LoVo (cell line): Measurements from ENCODE around the gene LAMA2.

Experiments
- DNase-seq: peaks from one replicate; pipeline ENCODE4 v3.0.0-alpha.2; 2016; ENCODE audit warnings: low spot score

Gene LAMA2

DNA sequence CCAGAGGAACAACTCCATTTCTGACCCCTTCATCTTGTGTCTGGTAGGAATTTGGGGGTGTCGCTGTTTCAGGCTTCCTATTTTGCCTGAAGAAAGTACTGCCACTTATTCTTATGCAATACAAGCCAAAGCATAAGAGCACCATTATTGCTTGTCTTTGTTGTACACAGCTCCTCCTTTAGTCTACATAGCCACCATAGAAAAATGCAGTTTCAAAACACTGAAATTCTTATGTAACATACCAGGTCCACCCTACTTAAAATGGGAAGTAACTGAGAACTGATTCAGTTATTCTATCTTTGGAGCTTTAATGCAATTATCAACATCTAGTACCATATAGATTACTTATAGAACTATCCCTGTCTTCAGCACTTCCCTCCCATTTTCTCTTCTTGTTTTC lies 571.5 kb downstream of the LAMA2 start:
- no peak for DNase-seq

DNA sequence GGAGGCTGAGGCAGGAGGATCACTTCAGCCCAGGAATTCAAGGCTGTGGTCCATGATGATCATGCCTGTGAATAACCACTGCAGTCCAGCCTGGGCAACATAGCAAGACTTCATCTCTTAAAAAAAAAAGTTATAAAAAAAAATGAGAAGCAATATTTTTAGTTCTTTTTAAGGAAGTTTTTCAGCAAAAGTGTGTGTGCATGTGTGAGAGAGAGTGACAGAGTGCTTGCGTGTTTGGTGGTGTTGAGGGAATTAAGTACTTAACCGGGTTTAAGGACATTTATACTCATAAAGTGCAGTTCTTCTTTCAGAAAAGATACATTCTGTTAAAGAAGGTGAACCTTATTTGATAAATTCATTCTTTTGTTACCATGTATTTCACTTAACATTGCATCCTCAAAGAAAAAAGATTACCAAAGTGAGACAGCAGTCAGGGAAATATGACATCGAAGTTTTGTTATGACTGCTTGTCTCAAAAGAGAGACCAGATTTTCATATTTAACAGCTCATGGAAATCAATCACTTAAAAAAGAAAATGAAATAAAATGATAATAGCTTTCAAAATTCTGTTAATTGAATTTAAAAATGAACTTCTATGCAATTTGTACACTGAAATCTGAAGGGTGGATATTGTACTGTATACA lies 572.3 kb downstream of the LAMA2 start:
- DNase-seq: no peak

GRCh38 chr6:129460221-129460620 lies 577.3 kb downstream of the LAMA2 start:
- no peak for DNase-seq

DNA sequence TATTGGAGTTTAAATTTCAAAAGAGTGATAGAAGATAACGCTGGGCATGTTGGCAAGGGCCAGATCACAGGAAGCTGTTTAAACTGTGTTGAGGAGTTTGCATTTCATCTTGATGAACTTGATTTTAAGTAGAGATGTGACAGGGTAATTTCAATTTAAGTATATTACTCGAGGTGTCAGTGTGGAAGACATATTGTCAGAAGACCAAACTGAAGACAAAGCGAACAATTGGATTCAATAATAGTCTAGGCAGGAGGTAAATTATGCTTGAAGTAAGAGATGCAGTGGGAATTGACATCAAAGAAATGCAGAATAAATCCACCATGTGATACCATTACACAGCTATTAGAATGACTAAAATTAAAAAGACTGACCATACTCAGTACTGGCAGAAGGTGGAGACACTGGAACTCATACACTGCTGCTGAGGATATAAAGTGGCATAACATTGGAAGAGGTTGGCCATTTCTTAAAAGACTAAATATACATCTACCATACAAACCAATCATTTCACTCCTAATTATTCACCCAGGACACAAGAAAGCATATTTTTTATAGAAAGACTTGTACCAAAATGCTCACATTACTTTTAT lies 586.2 kb downstream of the LAMA2 start:
- no peak for DNase-seq

GRCh38 chr6:129472239-129472638 lies 589.3 kb downstream of the LAMA2 start:
- DNase-seq: no peak

DNA sequence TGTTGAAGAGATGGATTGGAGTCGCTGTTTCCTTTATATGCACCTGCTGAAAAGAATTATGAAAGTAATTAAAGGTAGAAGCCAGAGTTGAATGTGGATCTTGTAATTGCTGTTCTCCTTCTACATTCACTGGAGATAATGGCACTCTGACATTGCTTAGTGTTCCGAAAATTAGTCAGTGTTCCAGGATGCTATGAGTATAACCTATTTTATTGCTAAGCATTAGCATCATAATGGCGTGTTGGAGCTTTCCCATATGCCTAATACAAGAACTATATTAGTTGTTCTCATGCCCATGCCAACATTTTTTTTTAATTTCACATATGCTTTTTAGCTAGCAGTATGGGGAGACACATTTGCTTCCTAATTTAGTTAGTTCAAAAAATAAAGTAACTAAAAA lies 590.6 kb downstream of the LAMA2 start:
- DNase-seq: no peak

DNA sequence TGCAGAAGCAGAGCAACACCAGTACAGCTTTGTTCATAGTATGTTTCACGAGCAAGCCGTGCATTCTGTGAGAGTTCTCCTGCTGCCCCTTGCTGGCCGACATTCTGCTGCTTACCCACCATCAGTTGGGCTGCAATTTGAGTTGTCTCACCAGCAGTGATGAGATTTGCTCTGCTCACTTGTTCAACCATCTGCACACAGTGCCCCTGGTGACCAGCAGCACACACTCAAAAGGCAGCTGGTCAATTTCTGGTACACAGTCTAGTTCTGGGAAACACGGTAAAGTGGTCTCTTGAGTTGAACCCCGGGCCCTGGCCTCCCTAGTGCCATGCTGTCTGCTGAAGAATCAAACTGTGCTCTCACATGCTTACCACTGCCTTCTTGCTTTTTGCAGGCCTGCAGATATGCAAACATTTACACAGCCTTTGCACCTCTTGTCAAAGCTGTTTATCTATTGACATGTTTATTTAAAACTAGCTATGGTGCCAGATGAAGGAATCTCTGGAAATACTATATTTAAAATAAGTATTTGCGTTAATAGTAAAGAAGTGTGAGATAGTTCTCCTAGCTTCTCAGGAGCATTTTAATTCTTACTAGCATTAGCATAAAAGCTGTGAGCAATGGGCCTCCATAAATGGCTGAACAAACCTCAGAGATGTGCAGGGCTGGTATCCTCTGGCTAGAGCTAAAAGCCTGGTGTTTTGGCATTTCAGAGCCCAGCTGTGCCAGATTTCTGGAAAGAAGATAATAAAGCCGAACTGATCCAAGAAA lies 592.7 kb downstream of the LAMA2 start:
- DNase-seq: no peak

GRCh38 chr6:129476248-129476564 lies 593.3 kb downstream of the LAMA2 start:
- no peak for DNase-seq

DNA sequence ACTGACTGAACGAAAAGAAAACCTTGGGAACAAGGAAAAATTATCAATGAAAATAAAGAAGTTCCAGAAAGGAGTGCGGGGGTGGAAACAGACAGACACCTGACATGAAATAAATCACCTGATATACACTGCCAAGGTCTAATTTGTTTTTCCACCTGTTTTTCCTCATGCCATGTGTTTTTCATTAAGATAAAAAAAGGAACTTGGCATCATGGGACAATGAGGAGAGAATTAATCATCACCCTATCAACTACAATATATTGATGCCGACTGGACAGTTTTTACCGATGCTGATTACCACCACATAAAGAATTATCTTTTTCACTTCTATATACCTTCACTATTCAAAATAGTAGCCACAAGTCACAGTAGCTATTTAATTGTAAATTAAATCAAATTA lies 593.9 kb downstream of the LAMA2 start:
- no peak for DNase-seq

- no peak for DNase-seq
Measured at GRCh38 chr6:129478379-129478778, 595.4 kb downstream of the LAMA2 start.

DNA sequence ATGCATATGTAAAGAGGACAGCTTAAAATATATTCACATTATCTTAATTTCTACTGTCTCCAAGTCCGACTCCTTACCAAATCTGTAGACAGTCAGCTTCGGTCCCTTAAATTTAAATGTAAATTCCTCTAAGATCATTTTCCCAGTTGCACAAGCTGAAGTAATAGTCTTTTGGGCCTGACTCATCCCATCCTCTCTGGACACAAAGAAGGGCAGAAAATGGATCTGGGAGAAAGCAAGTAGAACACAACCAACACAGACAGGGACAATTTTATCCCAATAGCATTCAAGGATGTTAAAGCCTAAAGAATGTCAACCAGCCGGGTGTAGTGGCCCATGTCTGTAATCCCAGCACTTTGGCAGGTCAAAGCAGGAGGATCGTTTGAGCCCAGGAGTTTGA lies 598.8 kb downstream of the LAMA2 start:
- DNase-seq: no peak

GRCh38 chr6:129485746-129486145 lies 602.8 kb downstream of the LAMA2 start:
- DNase-seq: no peak

DNA sequence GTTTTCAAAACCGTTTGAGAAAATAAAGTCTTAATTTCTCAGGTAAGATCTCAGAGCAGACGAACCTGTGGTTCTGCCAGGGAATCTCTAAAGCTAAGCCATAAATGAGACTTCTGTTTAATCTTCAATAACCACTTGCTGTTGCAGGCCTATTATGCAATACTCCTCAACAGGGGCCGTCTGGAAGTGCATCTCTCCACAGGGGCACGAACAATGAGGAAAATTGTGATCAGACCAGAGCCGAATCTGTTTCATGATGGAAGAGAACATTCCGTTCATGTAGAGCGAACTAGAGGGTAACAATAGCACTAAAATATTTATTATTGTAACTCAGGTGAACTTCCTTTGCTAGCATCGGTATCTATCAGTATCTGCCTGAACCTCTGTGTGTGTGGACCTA lies 603.4 kb downstream of the LAMA2 start:
- DNase-seq: no peak

GRCh38 chr6:129488313-129488712 lies 605.4 kb downstream of the LAMA2 start:
- DNase-seq: no peak

DNA sequence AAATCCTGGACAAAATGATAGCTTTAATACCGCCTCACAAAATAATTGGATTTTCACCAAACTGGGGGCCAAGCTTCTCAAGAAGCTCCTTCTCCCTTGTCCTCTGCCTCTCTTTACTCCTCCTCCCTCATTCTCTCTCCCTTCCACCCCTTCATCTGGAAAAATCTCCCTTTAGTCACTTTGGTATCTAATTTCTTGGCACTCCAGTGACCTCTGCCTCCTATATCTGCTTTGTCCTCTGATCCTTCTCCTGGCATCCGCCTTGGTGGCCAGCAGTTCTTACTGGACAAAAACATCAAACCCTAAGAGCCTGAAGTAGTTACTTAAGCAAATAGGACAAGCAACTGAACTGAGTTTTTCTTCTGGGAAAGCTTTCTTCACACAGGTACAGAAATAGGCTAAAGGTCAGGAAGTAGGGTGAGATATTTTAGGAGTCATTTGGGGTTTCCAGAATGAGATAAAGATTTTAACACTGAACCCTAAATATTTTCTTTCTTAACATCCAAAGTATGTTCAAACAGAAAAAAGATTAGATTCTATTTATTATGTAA lies 606.4 kb downstream of the LAMA2 start:
- no peak for DNase-seq

GRCh38 chr6:129490521-129491255 lies 607.8 kb downstream of the LAMA2 start:
- DNase-seq: peak; percentile 86

DNA sequence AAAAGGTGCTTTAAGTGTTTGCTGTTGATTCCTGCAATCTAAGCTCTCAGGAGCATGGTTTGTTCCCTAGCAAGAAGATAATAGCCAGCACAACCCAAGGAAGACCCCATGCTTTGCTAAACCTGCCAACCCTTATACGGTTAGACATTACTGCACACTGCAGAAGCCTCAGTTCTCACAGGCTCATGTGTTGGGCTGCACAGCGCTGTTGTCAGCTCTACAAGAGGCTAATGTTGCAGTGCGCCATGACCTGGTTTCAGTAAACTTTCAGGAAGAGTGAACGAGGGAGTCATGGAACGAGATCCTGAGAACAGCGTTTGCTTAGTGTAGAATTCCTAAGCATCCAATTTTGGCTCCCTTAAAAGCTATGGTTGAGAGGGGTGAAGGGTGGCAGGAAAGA lies 608.5 kb downstream of the LAMA2 start:
- no peak for DNase-seq

DNA sequence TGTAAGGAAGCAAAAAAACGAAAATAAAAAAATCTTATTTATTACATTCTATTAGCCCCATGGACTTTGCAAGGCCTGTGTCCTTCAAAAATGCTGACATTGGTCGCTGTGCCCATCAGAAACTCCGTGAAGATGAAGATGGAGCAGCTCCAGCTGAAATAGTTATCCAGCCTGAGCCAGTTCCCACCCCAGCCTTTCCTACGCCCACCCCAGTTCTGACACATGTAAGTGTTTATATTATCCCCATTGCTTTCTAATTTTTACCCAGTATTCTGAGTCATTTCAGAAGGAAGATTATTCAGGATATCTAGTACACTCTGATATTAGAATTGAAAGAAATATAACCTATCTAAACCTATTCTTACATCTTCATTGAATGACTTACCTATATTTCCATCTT lies 609.3 kb downstream of the LAMA2 start:
- DNase-seq: no peak

- peak; percentile 70 for DNase-seq
Measured at GRCh38 chr6:129493354-129493902, 610.5 kb downstream of the LAMA2 start.

- no peak for DNase-seq
Measured at GRCh38 chr6:129494099-129494498, 611.2 kb downstream of the LAMA2 start.

GRCh38 chr6:129494586-129494985 lies 611.6 kb downstream of the LAMA2 start:
- DNase-seq: no peak

GRCh38 chr6:129495652-129496051 lies 612.7 kb downstream of the LAMA2 start:
- no peak for DNase-seq
